HL-60/S4 treated with retinoic acid at 250 ng/mL for 4 days and 3 days (cell line): ENCODE measurements around the gene MRFAP1L1.

Experiments
- in situ Hi-C: fragments of 300-500 bp; cut with MboI; formaldehyde crosslinking; loops from 2 replicates; pipeline ENCODE4 v1.7.0; 2022; ENCODE audit warnings: low sequenced_read_pairs

Gene MRFAP1L1

DNA sequence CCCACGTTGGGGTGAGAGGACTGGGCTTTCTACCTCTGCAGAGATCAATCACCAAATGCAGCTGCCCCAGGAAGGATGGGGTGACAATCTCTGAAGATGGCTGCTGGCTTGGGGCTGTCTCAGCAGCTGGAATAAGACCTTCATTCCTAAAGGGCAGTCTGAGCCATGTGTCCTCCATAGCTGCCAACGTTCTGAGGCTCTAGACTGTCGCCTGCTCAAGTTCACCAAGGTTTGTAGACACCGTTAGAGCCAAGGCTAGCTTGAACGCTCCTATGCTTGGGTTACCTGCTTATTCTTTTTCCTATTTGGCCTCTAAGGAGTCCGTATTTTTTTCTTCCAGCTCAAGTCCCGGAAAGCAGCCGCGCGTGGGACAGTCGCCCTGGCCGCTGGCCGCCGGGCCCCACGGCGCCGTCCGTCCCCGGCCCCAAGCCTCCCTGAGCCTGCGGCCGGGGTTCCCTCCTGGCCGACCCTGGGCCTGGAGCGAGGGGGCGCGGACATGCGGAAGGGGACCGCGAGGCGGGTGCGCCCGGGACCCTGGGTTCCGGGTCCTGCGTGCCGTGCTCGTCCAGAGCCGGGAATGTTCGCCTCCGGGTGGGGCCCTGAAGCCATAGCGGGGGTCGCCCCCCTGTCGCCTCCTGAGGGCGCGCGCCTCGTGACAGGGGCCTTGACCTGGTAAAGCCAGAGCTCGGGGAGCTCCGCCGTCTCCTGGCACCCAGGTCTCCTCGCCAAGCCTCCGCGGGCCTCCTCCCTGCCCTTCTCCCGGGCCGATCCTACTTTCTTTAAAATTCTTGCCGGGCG is 45.9 kb downstream of the MRFAP1L1 start:
- in situ Hi-C loops: no loop called here

DNA sequence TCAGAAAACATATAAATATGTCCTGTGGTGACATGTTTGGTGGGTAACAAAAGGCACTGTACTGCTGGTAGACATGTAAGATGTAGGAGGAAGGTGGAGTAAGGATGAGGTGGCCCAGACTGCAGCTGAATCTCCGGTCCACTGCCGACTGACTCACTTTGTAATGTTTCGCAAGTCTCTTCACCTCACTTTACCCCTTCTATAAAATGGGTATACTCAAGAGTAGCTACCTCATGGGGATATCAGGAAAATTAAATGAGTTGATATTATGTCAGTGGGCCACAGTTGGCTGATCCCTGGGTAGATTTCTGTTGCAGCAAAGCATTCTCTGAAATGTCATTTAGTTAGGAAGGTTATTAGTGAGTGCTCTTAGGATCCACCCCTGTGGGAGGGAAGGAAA is 47.1 kb downstream of the MRFAP1L1 start:
- in situ Hi-C loops: no loop called here

- in situ Hi-C loops: no loop called here
Measured at GRCh38 chr4:6660430-6660829, 49.2 kb downstream of the MRFAP1L1 start.

DNA sequence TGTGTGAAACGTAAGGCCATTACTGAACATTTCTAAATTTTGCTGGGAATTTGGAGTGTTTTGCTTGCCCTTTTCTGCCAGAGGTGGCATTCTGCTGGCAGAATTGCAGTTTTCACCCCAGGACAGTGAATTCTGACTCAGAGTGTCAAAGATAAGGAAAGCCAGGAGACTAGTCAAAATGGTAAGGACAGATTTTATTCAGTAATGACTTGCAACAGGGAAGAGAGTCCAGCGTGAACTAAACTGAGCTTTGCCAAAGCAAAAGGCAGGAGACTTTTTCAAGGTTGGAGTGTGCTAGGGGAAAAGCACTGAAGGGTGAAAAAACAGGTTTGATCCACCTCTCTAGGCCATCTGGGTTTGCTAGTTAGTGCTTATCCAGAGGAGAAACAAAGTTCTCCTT is 49.8 kb downstream of the MRFAP1L1 start:
- in situ Hi-C loops: no loop called here

DNA sequence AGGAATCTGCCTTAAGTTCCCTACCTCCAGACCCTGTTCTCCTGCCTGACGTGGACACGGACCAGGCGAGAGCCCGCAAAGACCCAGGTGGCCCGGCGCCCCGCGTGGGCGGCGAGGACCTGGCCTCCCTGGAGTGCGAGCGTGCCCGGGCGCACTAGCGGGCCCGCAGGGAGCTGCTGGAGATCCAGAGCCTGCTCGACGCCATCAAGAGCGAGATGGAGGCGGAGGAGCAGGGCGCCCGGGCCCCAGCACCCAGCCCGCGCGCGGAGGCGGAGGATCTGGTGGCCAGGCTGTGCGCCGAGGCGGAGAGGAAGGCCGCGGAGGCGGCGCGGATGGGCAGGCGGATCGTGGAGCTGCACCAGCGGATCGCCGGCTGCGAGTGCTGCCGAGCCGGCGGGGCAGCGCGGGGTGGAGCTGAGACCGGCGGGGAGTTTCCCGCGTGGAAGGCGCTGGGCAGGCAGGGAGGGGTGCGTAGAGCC is 51.0 kb downstream of the MRFAP1L1 start:
- in situ Hi-C loops: no loop called here

- in situ Hi-C loops: no loop called here
Measured at GRCh38 chr4:6658209-6658595, 51.5 kb downstream of the MRFAP1L1 start.
